ENCODE measurements around the gene HMCN2. TPM values are rescaled to one million over a fixed set of nuclear protein-coding genes. Genes with fewer than 3 reads are reported as not detected.

Gene HMCN2
- total RNA-seq, 4 donors from 2014 or later, result 9.1 to 38.6 (median 12.5) TPM

GRCh38 chr9:130372057-130372456, 106.5 kb downstream of the HMCN2 start:
- Histone ChIP-seq H3K36me3 (peaks cover 0 to 54% (median 18%) of the 10 kb centered on the region in 4 donors), H3K27ac (replicated peaks in 1 of 4) (no peak overlapping the region), H3K27me3 (no peaks in the 10 kb centered on the region), H3K9me3 (no peaks in the 10 kb centered on the region), H3K4me3 (no peak overlapping the region), H3K4me1 (no peaks in the 10 kb centered on the region)
- intact Hi-C loops (cut with DNase I), result no loop called here
- 88% methylated on average over 7 of the region's 7 CpGs for WGBS
- DNase-seq (ENCODE audit: extremely low spot score), result no peak
- TF ChIP-seq POLR2A (IDR thresholded peaks at IDR 0.05; ENCODE audit: low read depth) (no peak), POLR2AphosphoS5 (IDR thresholded peaks at IDR 0.05) (no peak), CTCF (IDR thresholded peaks at IDR 0.05) (no peak), EP300 (IDR thresholded peaks at IDR 0.05) (no peak)

GRCh38 chr9:130373679-130374325, 108.2 kb downstream of the HMCN2 start:
- intact Hi-C loops (cut with DNase I), result no loop called here

GRCh38 chr9:130377612-130378011, 112.1 kb downstream of the HMCN2 start:
- no peak for DNase-seq (ENCODE audit: extremely low spot score)
- no peaks in the 10 kb centered on the region for H3K27me3 ChIP-seq
- H3K4me1 ChIP-seq, result no peaks in the 10 kb centered on the region
- H3K4me3 ChIP-seq, result no peak overlapping the region
- H3K36me3 ChIP-seq, result peaks cover 0 to 56% (median 20%) of the 10 kb centered on the region in 4 donors
- intact Hi-C loops (cut with DNase I), result no loop called here
- 87% methylated on average over 6 of the region's 17 CpGs for WGBS
- TF ChIP-seq POLR2A (IDR thresholded peaks at IDR 0.05; ENCODE audit: low read depth), result no peak
- TF ChIP-seq EP300 (IDR thresholded peaks at IDR 0.05), result no peak
- no peak for TF ChIP-seq CTCF (IDR thresholded peaks at IDR 0.05)
- TF ChIP-seq POLR2AphosphoS5 (IDR thresholded peaks at IDR 0.05), result no peak
- H3K9me3 ChIP-seq, result no peaks in the 10 kb centered on the region
- H3K27ac ChIP-seq (replicated peaks in 1 of 4), result no peak overlapping the region

More at GRCh38 chr9:130373679-130374325, 108.2 kb downstream of the HMCN2 start:
- 93% methylated on average over 2 of the region's 2 CpGs for WGBS
- no peaks in the 10 kb centered on the region for H3K4me1 ChIP-seq
- TF ChIP-seq POLR2A (IDR thresholded peaks at IDR 0.05; ENCODE audit: low read depth) (no peak), POLR2AphosphoS5 (IDR thresholded peaks at IDR 0.05) (no peak), EP300 (IDR thresholded peaks at IDR 0.05) (no peak), CTCF (IDR thresholded peaks at IDR 0.05) (no peak)
- no peak overlapping the region for H3K4me3 ChIP-seq
- H3K36me3 ChIP-seq, result peaks cover 0 to 62% (median 22%) of the 10 kb centered on the region in 4 donors
- no peaks in the 10 kb centered on the region for H3K9me3 ChIP-seq
- DNase-seq (ENCODE audit: extremely low spot score), result no peak
- no peaks in the 10 kb centered on the region for H3K27me3 ChIP-seq
- no peak overlapping the region for H3K27ac ChIP-seq (replicated peaks in 1 of 4)

- Histone ChIP-seq H3K27me3 (no peaks in the 10 kb centered on the region), H3K36me3 (peaks cover 0 to 59% (median 18%) of the 10 kb centered on the region in 4 donors), H3K4me1 (no peaks in the 10 kb centered on the region), H3K4me3 (no peak overlapping the region), H3K27ac (replicated peaks in 1 of 4) (no peak overlapping the region), H3K9me3 (no peaks in the 10 kb centered on the region)
- 87% methylated on average over 19 of the region's 20 CpGs for WGBS
- TF ChIP-seq POLR2AphosphoS5 (IDR thresholded peaks at IDR 0.05) (no peak), EP300 (IDR thresholded peaks at IDR 0.05) (no peak), POLR2A (IDR thresholded peaks at IDR 0.05; ENCODE audit: low read depth) (no peak), CTCF (IDR thresholded peaks at IDR 0.05) (no peak)
- intact Hi-C loops (cut with DNase I), result no loop called here
- DNase-seq (ENCODE audit: extremely low spot score), result no peak
These were observed 113.5 kb downstream of the HMCN2 start for GRCh38 chr9:130378875-130379648.

All from esophagus muscularis mucosa (tissue), 4 donors.